CD14-positive monocyte (primary cell): ENCODE data around the gene G2E3. TPM values are rescaled to one million over a fixed set of nuclear protein-coding genes. Genes with fewer than 3 reads are reported as not detected.
A peak's percentile ranks its signal among the peaks of the same experiment; 100 is the strongest.

Source experiments
- DNase-seq, 3 donors: peaks; one replicate each; pipeline ENCODE4 v3.0.0-alpha.2; 2011 to 2022
- H2AFZ ChIP-seq: 2 replicates; pipeline ENCODE4 v1.6.0; 2012; ENCODE audit warnings: mild to moderate bottlenecking, low read depth, low read length, inconsistent platforms; ENCODE audit not compliant: insufficient read depth, poor library complexity, severe bottlenecking
- H3K27ac ChIP-seq, 2 donors: 1 replicate in 1 of 2; 2 replicates in 1 of 2; pipeline ENCODE4 v1.5.1; 2012 to 2013; ENCODE audit warnings: low read length in 2 of 2, control low read depth in 1 of 2, inconsistent platforms in 1 of 2, low read depth in 1 of 2, mild to moderate bottlenecking in 1 of 2
- H3K27me3 ChIP-seq, 2 donors: one replicate each; pipeline versions ENCODE4 v1.6.0 to v1.6.1; 2011 to 2013; ENCODE audit warnings: low read length in 2 of 2; ENCODE audit not compliant: control insufficient read depth in 2 of 2, insufficient read depth in 2 of 2
- H3K36me3 ChIP-seq, 2 donors: replicated peaks in 1 of 2; 1 replicate in 1 of 2; 2 replicates in 1 of 2; pipeline versions ENCODE4 v1.5.1 to v1.6.1; 2012 to 2013; ENCODE audit warnings: low read length in 2 of 2, control low read depth in 1 of 2, inconsistent platforms in 1 of 2, mild to moderate bottlenecking in 1 of 2; ENCODE audit not compliant: insufficient read depth in 2 of 2, control insufficient read depth in 1 of 2
- H3K4me1 ChIP-seq, 2 donors: 1 replicate in 1 of 2; 2 replicates in 1 of 2; pipeline versions ENCODE4 v1.5.1 to v1.6.1; 2012 to 2013; ENCODE audit warnings: low read length in 2 of 2, control low read depth in 1 of 2, inconsistent platforms in 1 of 2, mild to moderate bottlenecking in 1 of 2, moderate library complexity in 1 of 2; ENCODE audit not compliant: insufficient read depth in 2 of 2, control insufficient read depth in 1 of 2
- H3K4me2 ChIP-seq: replicated peaks from 2 replicates; pipeline ENCODE3; 2012; ENCODE audit warnings: low read length, moderate library complexity, mild to moderate bottlenecking; ENCODE audit not compliant: poor library complexity, severe bottlenecking; ENCODE audit errors: extremely low read depth
- H3K4me3 ChIP-seq, 3 experiments: fragments of 200-600 bp in 1 of 3; sonication (generic) in 1 of 3; replicated peaks in 1 of 3; 1 replicate in 2 of 3; 2 replicates in 1 of 3; pipeline ENCODE4 v1.5.1; 2011 to 2013; ENCODE audit warnings: low read length in 3 of 3, mild to moderate bottlenecking in 3 of 3, control low read depth in 2 of 3, low read depth in 2 of 3, inconsistent platforms in 1 of 3, moderate library complexity in 1 of 3
- H3K79me2 ChIP-seq: 2 replicates; pipeline ENCODE4 v1.6.0; 2012; ENCODE audit warnings: mild to moderate bottlenecking, control low read depth, inconsistent platforms, low read length, moderate library complexity; ENCODE audit not compliant: insufficient read depth
- H3K9ac ChIP-seq: 2 replicates; pipeline ENCODE4 v1.6.0; 2017; ENCODE audit warnings: low read length, mild to moderate bottlenecking; ENCODE audit not compliant: insufficient read depth, poor library complexity, severe bottlenecking
- H3K9me3 ChIP-seq, 2 donors: replicated peaks in 1 of 2; 1 replicate in 1 of 2; 2 replicates in 1 of 2; pipeline versions ENCODE4 v1.5.1 to v1.6.1; 2012 to 2013; ENCODE audit warnings: low read length in 2 of 2, control low read depth in 1 of 2; ENCODE audit not compliant: control insufficient read depth in 1 of 2, insufficient read depth in 1 of 2
- H4K20me1 ChIP-seq: 2 replicates; pipeline ENCODE4 v1.6.0; 2012; ENCODE audit warnings: mild to moderate bottlenecking, low read length, control low read depth, moderate library complexity; ENCODE audit not compliant: insufficient read depth
- H3K27ac Mint-ChIP-seq, 7 donors: one replicate each; pipeline ENCODE4 v1.8.0; 2020; ENCODE audit warnings: mild to moderate bottlenecking in 7 of 7, mixed read lengths in 7 of 7, moderate library complexity in 6 of 7, inconsistent platforms in 2 of 7
- H3K27me3 Mint-ChIP-seq, 3 donors: one replicate each; pipeline ENCODE4 v1.8.0; 2021 to 2022; ENCODE audit warnings: low read depth in 3 of 3, mild to moderate bottlenecking in 3 of 3, mixed read lengths in 3 of 3, moderate library complexity in 3 of 3, inconsistent platforms in 1 of 3
- H3K36me3 Mint-ChIP-seq, 2 donors: one replicate each; pipeline ENCODE4 v1.8.0; 2020; ENCODE audit warnings: mixed read lengths in 2 of 2, inconsistent platforms in 1 of 2, mild to moderate bottlenecking in 1 of 2
- H3K4me1 Mint-ChIP-seq: one replicate; pipeline ENCODE4 v1.8.0; 2020; ENCODE audit warnings: mild to moderate bottlenecking, mixed read lengths
- H3K4me3 Mint-ChIP-seq, 2 donors: one replicate each; pipeline ENCODE4 v1.8.0; 2020; ENCODE audit warnings: mild to moderate bottlenecking in 2 of 2, mixed read lengths in 2 of 2, moderate library complexity in 1 of 2
- H3K9me3 Mint-ChIP-seq, 7 donors: one replicate each; pipeline ENCODE4 v1.8.0; 2020 to 2022; ENCODE audit warnings: mixed read lengths in 7 of 7, mild to moderate bottlenecking in 6 of 7, moderate library complexity in 6 of 7, inconsistent platforms in 2 of 7
- WGBS: methylation state at CpG from one replicate; pipeline ENCODE4 v1.1.5; 2013; ENCODE audit warnings: missing lambda C conversion rate; ENCODE audit not compliant: insufficient coverage; 5-methylcytosine and 5-hydroxymethylcytosine counted together
- intact Hi-C, 2 donors: fragments of 100-400 bp; cut with micrococcal nuclease; formaldehyde crosslinking; loops; one replicate each; pipeline versions ENCODE4 v1.15.0 to v1.15.1; 2023
- polyA plus RNA-seq, 3 donors: library from polyadenylated mRNA; depleted of rRNA in 1 of 3; unstranded in 2 of 3; stranded (reverse) in 1 of 3; fragments of 300-500 nt in 2 of 3; fragments of >200 nt in 1 of 3; fragmentation: Illumina TruSeq in 2 of 3; gene quantifications; 1 replicate in 2 of 3; 2 replicates in 1 of 3; pipeline ENCODE4 v1.2.3, GENCODE V29; 2012 to 2021
- TF ChIP-seq, protein P1 (sequence below): fragments of 200-600 bp; IDR thresholded peaks from one replicate; pipeline ENCODE4 v1.8.0; 2022; ENCODE audit warnings: antibody characterized with exemption, mild to moderate bottlenecking

Gene G2E3
- polyA plus RNA-seq, 3 donors, result 5.6 to 12.1 (median 5.6) TPM

DNA sequence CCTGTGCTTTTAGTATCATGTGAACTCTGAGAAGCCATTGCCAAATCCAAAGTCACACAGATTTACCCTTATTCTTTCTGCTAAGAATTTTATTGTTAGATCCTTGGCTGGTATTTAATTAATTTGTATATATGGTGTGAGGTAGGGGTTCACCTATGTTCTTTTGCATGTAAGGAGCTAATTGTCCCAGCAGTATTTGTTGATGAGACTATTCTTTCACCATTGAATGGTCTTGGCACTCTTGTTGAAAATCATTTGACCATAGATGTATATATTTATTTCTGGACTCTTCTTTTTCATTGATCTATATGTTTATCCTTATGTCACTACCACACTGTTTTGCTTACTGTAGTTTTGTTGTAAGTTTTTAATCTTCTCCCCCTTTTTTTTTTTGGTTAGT lies 26.2 kb downstream of the G2E3 start:
- Histone ChIP-seq H3K27ac (no peak overlapping the region), H3K79me2 (peaks cover 74% of the 10 kb centered on the region), H3K27me3 (no peaks in the 10 kb centered on the region), H2AFZ (no peak overlapping the region), H3K36me3 (peaks cover 19 to 62% of the 10 kb centered on the region in 2 donors), H3K4me1 (no peaks in the 10 kb centered on the region), H3K9ac (no peak overlapping the region), H3K4me3 (no peak overlapping the region), H3K4me2 (no peak overlapping the region), H3K9me3 (no peaks in the 10 kb centered on the region), H4K20me1 (peaks cover 12% of the 10 kb centered on the region)
- intact Hi-C loops, result no loop called here
- peak overlapping the region in 2 of 7 donors; percentile 16 for H3K27ac Mint-ChIP-seq
- H3K9me3 Mint-ChIP-seq, result peaks cover 0 to 5% (median 2%) of the 10 kb centered on the region in 7 donors
- H3K4me3 Mint-ChIP-seq, result no peak overlapping the region
- no peak for DNase-seq
- TF ChIP-seq, protein P1, sequence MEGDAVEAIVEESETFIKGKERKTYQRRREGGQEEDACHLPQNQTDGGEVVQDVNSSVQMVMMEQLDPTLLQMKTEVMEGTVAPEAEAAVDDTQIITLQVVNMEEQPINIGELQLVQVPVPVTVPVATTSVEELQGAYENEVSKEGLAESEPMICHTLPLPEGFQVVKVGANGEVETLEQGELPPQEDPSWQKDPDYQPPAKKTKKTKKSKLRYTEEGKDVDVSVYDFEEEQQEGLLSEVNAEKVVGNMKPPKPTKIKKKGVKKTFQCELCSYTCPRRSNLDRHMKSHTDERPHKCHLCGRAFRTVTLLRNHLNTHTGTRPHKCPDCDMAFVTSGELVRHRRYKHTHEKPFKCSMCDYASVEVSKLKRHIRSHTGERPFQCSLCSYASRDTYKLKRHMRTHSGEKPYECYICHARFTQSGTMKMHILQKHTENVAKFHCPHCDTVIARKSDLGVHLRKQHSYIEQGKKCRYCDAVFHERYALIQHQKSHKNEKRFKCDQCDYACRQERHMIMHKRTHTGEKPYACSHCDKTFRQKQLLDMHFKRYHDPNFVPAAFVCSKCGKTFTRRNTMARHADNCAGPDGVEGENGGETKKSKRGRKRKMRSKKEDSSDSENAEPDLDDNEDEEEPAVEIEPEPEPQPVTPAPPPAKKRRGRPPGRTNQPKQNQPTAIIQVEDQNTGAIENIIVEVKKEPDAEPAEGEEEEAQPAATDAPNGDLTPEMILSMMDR, result no peak
- peaks cover 55 to 71% of the 10 kb centered on the region in 2 donors for H3K36me3 Mint-ChIP-seq
- no peaks in the 10 kb centered on the region for H3K4me1 Mint-ChIP-seq
- H3K27me3 Mint-ChIP-seq, result no peaks in the 10 kb centered on the region

DNA sequence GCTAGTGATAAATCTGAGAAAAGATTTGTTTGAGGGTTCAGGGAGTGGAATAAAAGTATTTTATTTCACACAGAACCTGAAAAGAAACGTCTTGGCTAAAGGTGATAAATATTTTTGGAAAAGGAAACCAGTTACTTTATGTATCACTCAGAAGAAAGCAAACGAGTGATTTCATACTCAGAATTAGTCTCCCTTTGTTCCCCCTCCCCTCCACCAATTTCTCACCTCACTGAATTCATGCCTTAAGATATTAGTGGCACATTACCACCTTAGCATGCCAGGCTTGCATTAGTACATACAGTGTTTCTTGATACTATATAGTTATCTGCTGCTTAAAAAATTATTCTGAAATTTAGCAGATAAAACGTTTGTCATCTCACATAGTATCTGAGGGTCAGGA lies 28.2 kb downstream of the G2E3 start:
- Histone ChIP-seq H3K9me3 (no peaks in the 10 kb centered on the region), H3K27me3 (no peaks in the 10 kb centered on the region), H3K36me3 (peaks cover 39 to 77% of the 10 kb centered on the region in 2 donors), H4K20me1 (peaks cover 5% of the 10 kb centered on the region), H3K4me3 (no peak overlapping the region), H2AFZ (no peak overlapping the region), H3K9ac (no peak overlapping the region), H3K27ac (peak overlapping the region in 1 of 2 donors; percentile 29), H3K4me2 (no peak overlapping the region), H3K4me1 (no peaks in the 10 kb centered on the region), H3K79me2 (peaks cover 58% of the 10 kb centered on the region)
- H3K36me3 Mint-ChIP-seq, result peaks cover 67 to 82% of the 10 kb centered on the region in 2 donors
- WGBS, result no CpG with 5 or more reads among the region's 3 CpGs
- no peak overlapping the region for H3K4me3 Mint-ChIP-seq
- TF ChIP-seq, protein P1, result no peak
- DNase-seq, result no peak
- intact Hi-C loops, result no loop called here
- no peak overlapping the region for H3K27ac Mint-ChIP-seq
- H3K4me1 Mint-ChIP-seq, result no peaks in the 10 kb centered on the region
- no peaks in the 10 kb centered on the region for H3K27me3 Mint-ChIP-seq
- H3K9me3 Mint-ChIP-seq, result peaks cover 0 to 5% (median 0%) of the 10 kb centered on the region in 7 donors
